Measurements from ENCODE around the gene RNF144A. TPM values are rescaled to one million over a fixed set of nuclear protein-coding genes. Genes with fewer than 3 reads are reported as not detected.

The RNF144A gene
- total and polyA plus RNA-seq, 2 experiments from 2014 or later, result 2.8 to 14.7 TPM

- TF ChIP-seq ETS1 (IDR thresholded peaks at IDR 0.05) (no peak), ZNF114 (CRISPR knock-in tag; IDR thresholded peaks at IDR 0.05) (no peak), POLR2AphosphoS5 (IDR thresholded peaks at IDR 0.05; ENCODE audit: low read depth) (no peak), NANOG (IDR thresholded peaks at IDR 0.05; ENCODE audit: borderline replicate concordance) (no peak), ZNF331 (CRISPR knock-in tag; IDR thresholded peaks at IDR 0.05; ENCODE audit: low read depth) (no peak), JUNB (IDR thresholded peaks at IDR 0.05; ENCODE audit: unreplicated experiment) (no peak), EZH2phosphoT487 (IDR thresholded peaks at IDR 0.05; ENCODE audit: unreplicated experiment) (no peak), REST (IDR thresholded peaks at IDR 0.05; ENCODE audit: unreplicated experiment) (no peak), EZH2 (IDR thresholded peaks at IDR 0.05; ENCODE audit: low read depth, unreplicated experiment) (no peak), CTCF (conservative IDR thresholded peaks at IDR 0.05; ENCODE audit: low read depth in 2 of 2) (no peak), STAT1 (IDR thresholded peaks at IDR 0.05; ENCODE audit: unreplicated experiment) (no peak), CREB1 (CRISPR knock-in tag; IDR thresholded peaks at IDR 0.05; ENCODE audit: low read depth) (no peak)
These were observed 3.6 kb upstream of the RNF144A start (continued) for GRCh38 chr2:6913415-6914157.

GRCh38 chr2:6914828-6915227, 2.4 kb upstream of the RNF144A start:
- Mint-ChIP-seq H3K27ac (no peak overlapping the region), H3K27me3 (ENCODE audit: insufficient read depth, low read depth, poor library complexity) (peaks cover 11% of the 10 kb centered on the region), H3K36me3 (ENCODE audit: low read depth) (peaks cover 4% of the 10 kb centered on the region; the same call in 2 of the 3 replicates), H3K4me1 (peaks cover 22% of the 10 kb centered on the region), H3K4me3 (no peak overlapping the region), H3K9me3 (peaks cover 9% of the 10 kb centered on the region; the same call in 2 of the 3 replicates)
- H3K79me2 ChIP-seq (replicated peaks; ENCODE audit: insufficient read depth), result peaks cover 4% of the 10 kb centered on the region; the same call in 1 of the 2 replicates
- TF ChIP-seq ETS1 (IDR thresholded peaks at IDR 0.05) (no peak), REST (IDR thresholded peaks at IDR 0.05; ENCODE audit: unreplicated experiment) (no peak), EZH2phosphoT487 (IDR thresholded peaks at IDR 0.05; ENCODE audit: unreplicated experiment) (no peak), ZNF331 (CRISPR knock-in tag; IDR thresholded peaks at IDR 0.05; ENCODE audit: low read depth) (no peak)
- H3K9me2 ChIP-seq (ENCODE audit: insufficient read depth), result no peaks in the 10 kb centered on the region
- ATAC-seq (no peak), DNase-seq (ENCODE audit: low spot score) (no peak)
- peaks cover 8% of the 10 kb centered on the region for H3K4me1 ChIP-seq (ENCODE audit: insufficient read depth)
- no peaks in the 10 kb centered on the region for H4K20me1 ChIP-seq (replicated peaks; ENCODE audit: insufficient read depth)
- H3K4me3 ChIP-seq, result no peak overlapping the region
- H3K27ac ChIP-seq (ENCODE audit: low read depth), result no peak overlapping the region
- H3F3A ChIP-seq (replicated peaks; ENCODE audit: low read depth), result no peaks in the 10 kb centered on the region
- peaks cover 28% of the 10 kb centered on the region for H3K27me3 ChIP-seq (ENCODE audit: insufficient read depth)
- no peak overlapping the region; the same call in 1 of the 2 replicates for H2AFZ ChIP-seq
- no peaks in the 10 kb centered on the region for H3K36me3 ChIP-seq (ENCODE audit: insufficient read depth)
- no peak overlapping the region for H3K4me2 ChIP-seq
